Stimulated activated CD8-positive, alpha-beta memory T cell treated with anti-CD3 and anti-CD28 coated beads, Interleukin-15, amount 100 ng/mL, for 48 hours (primary cell): ENCODE measurements around the gene LONRF2.

Experiments used
- DNase-seq, 2 donors: peaks; one replicate each; pipeline ENCODE4 v3.0.0-alpha.2; 2020; ENCODE audit warnings: low read depth in 2 of 2

Gene LONRF2

GRCh38 chr2:100275200-100275589, 47.1 kb downstream of the LONRF2 start:
- no peak for DNase-seq

GRCh38 chr2:100274566-100275199, 47.6 kb downstream of the LONRF2 start:
- no peak for DNase-seq

- no peak for DNase-seq
Observed at GRCh38 chr2:100274076-100274475, 48.2 kb downstream of the LONRF2 start.

- DNase-seq: no peak
Observed at GRCh38 chr2:100273387-100273786, 48.9 kb downstream of the LONRF2 start.

GRCh38 chr2:100272841-100273329, 49.4 kb downstream of the LONRF2 start:
- DNase-seq: no peak

GRCh38 chr2:100271210-100271609, 51.1 kb downstream of the LONRF2 start:
- DNase-seq: no peak

- DNase-seq: no peak
Observed at GRCh38 chr2:100270381-100271146, 51.7 kb downstream of the LONRF2 start.

GRCh38 chr2:100269889-100270288, 52.4 kb downstream of the LONRF2 start:
- no peak for DNase-seq

GRCh38 chr2:100268986-100269385, 53.3 kb downstream of the LONRF2 start:
- no peak for DNase-seq

GRCh38 chr2:100267751-100268150, 54.5 kb downstream of the LONRF2 start:
- DNase-seq: no peak

- DNase-seq: no peak
Observed at GRCh38 chr2:100266126-100266525, 56.2 kb downstream of the LONRF2 start.

GRCh38 chr2:100265226-100265625, 57.1 kb downstream of the LONRF2 start:
- no peak for DNase-seq

GRCh38 chr2:100264651-100265050, 57.6 kb downstream of the LONRF2 start:
- no peak for DNase-seq

GRCh38 chr2:100264121-100264520, 58.2 kb downstream of the LONRF2 start:
- no peak for DNase-seq

GRCh38 chr2:100262555-100263320, 59.6 kb downstream of the LONRF2 start:
- DNase-seq: no peak

- no peak for DNase-seq
Observed at GRCh38 chr2:100262046-100262445, 60.3 kb downstream of the LONRF2 start.

GRCh38 chr2:100260712-100261620, 61.3 kb downstream of the LONRF2 start:
- no peak for DNase-seq

GRCh38 chr2:100259106-100259505, 63.2 kb downstream of the LONRF2 start:
- DNase-seq: no peak

GRCh38 chr2:100257939-100258338, 64.4 kb downstream of the LONRF2 start:
- DNase-seq: no peak

GRCh38 chr2:100256849-100257248, 65.5 kb downstream of the LONRF2 start:
- no peak for DNase-seq

GRCh38 chr2:100256416-100256815, 65.9 kb downstream of the LONRF2 start:
- DNase-seq: no peak
